HepG2 (cell line): Measurements from ENCODE around the gene TOB1. TPM values are rescaled to one million over a fixed set of nuclear protein-coding genes. Genes with fewer than 3 reads are reported as not detected.

ENCODE experiments used
- CBFB ChIP-seq: sonication (generic); formaldehyde crosslinking; IDR thresholded peaks from 2 replicates; pipeline ENCODE4 v1.4.0; 2020; ENCODE audit warnings: missing genetic modification reagents
- CEBPG ChIP-seq: IDR thresholded peaks from 2 replicates; pipeline ENCODE4 v1.6.1; 2016
- ELK4 ChIP-seq: sonication (generic); formaldehyde crosslinking; IDR thresholded peaks from 2 replicates; pipeline ENCODE4 v1.9.0; 2021; ENCODE audit warnings: missing genetic modification reagents, borderline replicate concordance
- ERF ChIP-seq: IDR thresholded peaks from 2 replicates; pipeline ENCODE4 v1.6.1; 2018; ENCODE audit warnings: missing biosample characterization, missing genetic modification reagents
- IRF1 ChIP-seq: sonication (generic); formaldehyde crosslinking; IDR thresholded peaks from 2 replicates; pipeline ENCODE4 v1.4.0; 2020; ENCODE audit warnings: low read depth, mild to moderate bottlenecking, missing genetic modification reagents
- IRF2 ChIP-seq: IDR thresholded peaks from 2 replicates; pipeline ENCODE4 v1.6.1; 2018; ENCODE audit warnings: missing genetic modification reagents, missing compliant biosample characterization
- KLF11 ChIP-seq: IDR thresholded peaks from 2 replicates; pipeline ENCODE4 v1.6.1; 2016; ENCODE audit warnings: missing compliant biosample characterization
- KLF9 ChIP-seq: IDR thresholded peaks from 2 replicates; pipeline ENCODE4 v1.6.1; 2016; ENCODE audit warnings: low read depth
- LCORL ChIP-seq, 2 experiments: fragments of 450-650 bp in 1 of 2; sonication (generic) in 1 of 2; formaldehyde crosslinking in 1 of 2; IDR thresholded peaks; 2 replicates each; pipeline versions ENCODE4 v1.5.0 to v1.6.1; 2017 to 2020; ENCODE audit warnings: antibody characterized with exemption in 1 of 2, missing genetic modification reagents in 1 of 2
- MTF1 ChIP-seq: sonication (generic); formaldehyde crosslinking; IDR thresholded peaks from 2 replicates; pipeline ENCODE4 v1.5.0; 2020; ENCODE audit warnings: missing genetic modification reagents
- RFX1 ChIP-seq: fragments of 450-650 bp; IDR thresholded peaks from 2 replicates; pipeline ENCODE4 v1.6.1; 2017
- SOX6 ChIP-seq, 2 experiments: fragments of 450-650 bp in 1 of 2; sonication (generic) in 1 of 2; formaldehyde crosslinking in 1 of 2; IDR thresholded peaks; 2 replicates each; pipeline versions ENCODE4 v1.4.0 to v1.6.1; 2017 to 2020; ENCODE audit warnings: antibody characterized with exemption in 1 of 2, mild to moderate bottlenecking in 1 of 2, missing genetic modification reagents in 1 of 2
- STAT5B ChIP-seq: sonication (generic); formaldehyde crosslinking; IDR thresholded peaks from 2 replicates; pipeline ENCODE4 v1.4.0; 2020; ENCODE audit warnings: missing genetic modification reagents
- ZNF343 ChIP-seq: sonication (generic); formaldehyde crosslinking; IDR thresholded peaks from 2 replicates; pipeline ENCODE4 v1.4.0; 2020; ENCODE audit warnings: mild to moderate bottlenecking, missing genetic modification reagents
- ZNF709 ChIP-seq: sonication (generic); formaldehyde crosslinking; IDR thresholded peaks from 2 replicates; pipeline ENCODE4 v1.5.0; 2020; ENCODE audit warnings: mild to moderate bottlenecking, missing genetic modification reagents
- ZSCAN20 ChIP-seq: sonication (generic); formaldehyde crosslinking; IDR thresholded peaks from 2 replicates; pipeline ENCODE4 v1.4.0; 2020; ENCODE audit warnings: missing genetic modification reagents, mild to moderate bottlenecking, borderline replicate concordance
- polyA plus RNA-seq, 8 experiments: library from polyadenylated mRNA; depleted of rRNA in 3 of 8; stranded (reverse) in 7 of 8; unstranded in 1 of 8; fragments of >200 nt; fragmentation: Illumina TruSeq in 4 of 8; extraction: Trizol in 4 of 8; gene quantifications; 2 replicates each; pipeline versions ENCODE4 v1.2.1 to v1.2.3, GENCODE V29; 2011 to 2016; ENCODE audit warnings: low read depth in 4 of 8, missing spikeins in 1 of 8, mixed read lengths in 1 of 8; ENCODE audit not compliant: insufficient read depth in 1 of 8
- total RNA-seq, 5 experiments: library from RNA; depleted of rRNA; stranded (reverse); fragments of >200 nt; fragmentation: Illumina TruSeq; extraction: Trizol; gene quantifications; 2 replicates each; pipeline ENCODE4 v1.2.3, GENCODE V29; 2016; ENCODE audit warnings: low read depth in 1 of 5
- TF ChIP-seq, protein P1 (sequence below): sonication (generic); formaldehyde crosslinking; IDR thresholded peaks from 2 replicates; pipeline ENCODE4 v1.4.0; 2020; ENCODE audit warnings: mild to moderate bottlenecking, missing genetic modification reagents
- TF ChIP-seq, protein P2 (sequence below): sonication (generic); formaldehyde crosslinking; IDR thresholded peaks from 2 replicates; pipeline ENCODE4 v1.4.0; 2020; ENCODE audit warnings: mild to moderate bottlenecking, missing genetic modification reagents

TOB1 gene
- total and polyA plus RNA-seq, 2 of the 13 experiments (the other 11 are each of a cell fraction or from before 2014, with no cell fraction given): 21.9 to 57.7 TPM

- TF ChIP-seq, protein P1, sequence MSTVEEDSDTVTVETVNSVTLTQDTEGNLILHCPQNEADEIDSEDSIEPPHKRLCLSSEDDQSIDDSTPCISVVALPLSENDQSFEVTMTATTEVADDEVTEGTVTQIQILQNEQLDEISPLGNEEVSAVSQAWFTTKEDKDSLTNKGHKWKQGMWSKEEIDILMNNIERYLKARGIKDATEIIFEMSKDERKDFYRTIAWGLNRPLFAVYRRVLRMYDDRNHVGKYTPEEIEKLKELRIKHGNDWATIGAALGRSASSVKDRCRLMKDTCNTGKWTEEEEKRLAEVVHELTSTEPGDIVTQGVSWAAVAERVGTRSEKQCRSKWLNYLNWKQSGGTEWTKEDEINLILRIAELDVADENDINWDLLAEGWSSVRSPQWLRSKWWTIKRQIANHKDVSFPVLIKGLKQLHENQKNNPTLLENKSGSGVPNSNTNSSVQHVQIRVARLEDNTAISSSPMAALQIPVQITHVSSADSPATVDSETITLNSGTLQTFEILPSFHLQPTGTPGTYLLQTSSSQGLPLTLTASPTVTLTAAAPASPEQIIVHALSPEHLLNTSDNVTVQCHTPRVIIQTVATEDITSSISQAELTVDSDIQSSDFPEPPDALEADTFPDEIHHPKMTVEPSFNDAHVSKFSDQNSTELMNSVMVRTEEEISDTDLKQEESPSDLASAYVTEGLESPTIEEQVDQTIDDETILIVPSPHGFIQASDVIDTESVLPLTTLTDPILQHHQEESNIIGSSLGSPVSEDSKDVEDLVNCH (CRISPR knock-in tag): no peak
- no peak for TF ChIP-seq SOX6 (IDR thresholded peaks at IDR 0.05)
- peak; percentile 71 for TF ChIP-seq SOX6 (CRISPR knock-in tag; IDR thresholded peaks at IDR 0.05)
- TF ChIP-seq CEBPG: peak; percentile 56
- TF ChIP-seq ZNF709 (CRISPR knock-in tag): no peak
- no peak for TF ChIP-seq ZNF343 (CRISPR knock-in tag)
- no peak for TF ChIP-seq KLF9
- TF ChIP-seq IRF2 (CRISPR knock-in tag): peak; percentile 72
- no peak for TF ChIP-seq IRF1 (CRISPR knock-in tag)
- 0 out of 2 replicates have a peak, but pooled peaks have one; percentile 12 for TF ChIP-seq KLF11 (CRISPR knock-in tag)
- no peak for TF ChIP-seq MTF1
- TF ChIP-seq RFX1: no peak
- TF ChIP-seq, protein P2, sequence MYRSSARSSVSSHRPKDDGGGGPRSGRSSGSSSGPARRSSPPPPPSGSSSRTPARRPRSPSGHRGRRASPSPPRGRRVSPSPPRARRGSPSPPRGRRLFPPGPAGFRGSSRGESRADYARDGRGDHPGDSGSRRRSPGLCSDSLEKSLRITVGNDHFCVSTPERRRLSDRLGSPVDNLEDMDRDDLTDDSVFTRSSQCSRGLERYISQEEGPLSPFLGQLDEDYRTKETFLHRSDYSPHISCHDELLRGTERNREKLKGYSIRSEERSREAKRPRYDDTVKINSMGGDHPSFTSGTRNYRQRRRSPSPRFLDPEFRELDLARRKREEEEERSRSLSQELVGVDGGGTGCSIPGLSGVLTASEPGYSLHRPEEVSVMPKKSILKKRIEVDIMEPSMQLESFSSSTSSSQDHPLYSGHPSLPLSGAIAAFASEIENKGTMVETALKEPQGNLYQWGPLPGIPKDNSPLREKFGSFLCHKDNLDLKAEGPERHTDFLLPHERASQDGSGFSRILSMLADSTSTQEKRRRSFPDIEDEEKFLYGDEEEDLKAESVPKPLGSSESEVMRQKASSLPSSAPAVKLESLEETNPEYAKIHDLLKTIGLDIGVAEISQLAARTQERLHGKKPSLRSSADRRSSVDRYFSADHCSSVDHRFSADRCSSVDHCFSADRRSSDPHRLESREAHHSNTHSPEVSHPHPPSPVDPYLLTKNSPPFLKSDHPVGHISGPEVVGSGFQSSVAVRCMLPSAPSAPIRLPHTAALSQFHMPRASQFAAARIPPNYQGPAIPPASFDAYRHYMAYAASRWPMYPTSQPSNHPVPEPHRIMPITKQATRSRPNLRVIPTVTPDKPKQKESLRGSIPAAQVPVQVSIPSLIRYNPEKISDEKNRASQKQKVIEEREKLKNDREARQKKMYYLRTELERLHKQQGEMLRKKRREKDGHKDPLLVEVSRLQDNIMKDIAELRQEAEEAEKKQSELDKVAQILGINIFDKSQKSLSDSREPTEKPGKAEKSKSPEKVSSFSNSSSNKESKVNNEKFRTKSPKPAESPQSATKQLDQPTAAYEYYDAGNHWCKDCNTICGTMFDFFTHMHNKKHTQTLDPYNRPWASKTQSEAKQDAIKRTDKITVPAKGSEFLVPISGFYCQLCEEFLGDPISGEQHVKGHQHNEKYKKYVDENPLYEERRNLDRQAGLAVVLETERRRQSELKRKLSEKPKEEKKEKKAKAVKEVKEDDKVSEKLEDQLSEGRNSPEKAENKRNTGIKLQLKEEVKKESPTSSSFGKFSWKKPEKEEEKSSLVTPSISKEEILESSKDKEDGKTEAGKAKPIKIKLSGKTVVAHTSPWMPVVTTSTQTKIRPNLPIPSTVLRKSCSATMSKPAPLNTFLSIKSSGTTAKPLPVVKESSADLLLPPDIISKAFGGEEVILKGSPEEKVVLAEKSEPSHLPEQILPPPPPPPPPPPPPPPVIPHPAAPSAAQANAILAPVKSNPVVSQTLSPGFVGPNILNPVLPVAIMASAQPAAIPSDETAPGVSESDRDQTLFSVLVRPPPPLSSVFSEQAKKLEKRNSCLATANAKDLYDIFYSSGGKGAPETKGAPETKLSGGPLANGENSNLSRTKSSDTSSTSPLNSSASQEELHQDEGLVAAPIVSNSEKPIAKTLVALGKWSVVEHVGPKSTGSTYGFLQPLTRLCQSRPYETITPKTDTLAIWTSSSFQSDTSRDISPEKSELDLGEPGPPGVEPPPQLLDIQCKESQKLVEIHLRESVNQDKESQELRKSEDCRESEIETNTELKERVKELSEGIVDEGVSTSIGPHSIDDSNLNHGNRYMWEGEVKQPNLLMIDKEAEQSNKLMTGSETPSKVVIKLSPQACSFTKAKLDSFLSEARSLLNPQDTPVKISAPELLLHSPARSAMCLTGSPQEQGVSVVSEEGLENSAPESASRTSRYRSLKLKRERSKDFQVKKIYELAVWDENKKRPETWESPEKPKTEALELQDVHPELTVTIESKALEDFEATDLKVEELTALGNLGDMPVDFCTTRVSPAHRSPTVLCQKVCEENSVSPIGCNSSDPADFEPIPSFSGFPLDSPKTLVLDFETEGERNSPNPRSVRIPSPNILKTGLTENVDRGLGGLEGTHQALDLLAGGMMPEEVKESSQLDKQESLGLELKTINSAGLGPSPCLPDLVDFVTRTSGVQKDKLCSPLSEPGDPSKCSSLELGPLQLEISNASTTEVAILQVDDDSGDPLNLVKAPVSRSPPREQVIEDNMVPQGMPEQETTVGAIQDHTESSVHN (CRISPR knock-in tag): 0 out of 2 replicates have a peak, but pooled peaks have one; percentile 73
- 0 out of 2 replicates have a peak, but pooled peaks have one; percentile 67 for TF ChIP-seq ERF (CRISPR knock-in tag)
- no peak for TF ChIP-seq STAT5B
- TF ChIP-seq ELK4: no peak
- TF ChIP-seq LCORL (IDR thresholded peaks at IDR 0.05): no peak
- TF ChIP-seq LCORL (CRISPR knock-in tag; IDR thresholded peaks at IDR 0.05): no peak
- no peak for TF ChIP-seq CBFB (CRISPR knock-in tag)
- TF ChIP-seq ZSCAN20 (CRISPR knock-in tag): 0 out of 2 replicates have a peak, but pooled peaks have one; percentile 20
Observed at GRCh38 chr17:50899005-50899460, 32.9 kb upstream of the TOB1 start (continued).
